HG03103 (cell line): Measurements from ENCODE around the gene VPS39.
"Not testable (repeated sequence)": the region's sequence is repeated elsewhere in the genome, so short reads cannot be mapped to it uniquely, and the experiment has no call there.

ENCODE experiments used
- ATAC-seq: cut with Tn5 transposase; IDR thresholded peaks from one replicate; pipeline ENCODE4 v1.9.1; 2021; ENCODE audit warnings: low read depth; ENCODE audit not compliant: unreplicated experiment

VPS39 gene, protein sequence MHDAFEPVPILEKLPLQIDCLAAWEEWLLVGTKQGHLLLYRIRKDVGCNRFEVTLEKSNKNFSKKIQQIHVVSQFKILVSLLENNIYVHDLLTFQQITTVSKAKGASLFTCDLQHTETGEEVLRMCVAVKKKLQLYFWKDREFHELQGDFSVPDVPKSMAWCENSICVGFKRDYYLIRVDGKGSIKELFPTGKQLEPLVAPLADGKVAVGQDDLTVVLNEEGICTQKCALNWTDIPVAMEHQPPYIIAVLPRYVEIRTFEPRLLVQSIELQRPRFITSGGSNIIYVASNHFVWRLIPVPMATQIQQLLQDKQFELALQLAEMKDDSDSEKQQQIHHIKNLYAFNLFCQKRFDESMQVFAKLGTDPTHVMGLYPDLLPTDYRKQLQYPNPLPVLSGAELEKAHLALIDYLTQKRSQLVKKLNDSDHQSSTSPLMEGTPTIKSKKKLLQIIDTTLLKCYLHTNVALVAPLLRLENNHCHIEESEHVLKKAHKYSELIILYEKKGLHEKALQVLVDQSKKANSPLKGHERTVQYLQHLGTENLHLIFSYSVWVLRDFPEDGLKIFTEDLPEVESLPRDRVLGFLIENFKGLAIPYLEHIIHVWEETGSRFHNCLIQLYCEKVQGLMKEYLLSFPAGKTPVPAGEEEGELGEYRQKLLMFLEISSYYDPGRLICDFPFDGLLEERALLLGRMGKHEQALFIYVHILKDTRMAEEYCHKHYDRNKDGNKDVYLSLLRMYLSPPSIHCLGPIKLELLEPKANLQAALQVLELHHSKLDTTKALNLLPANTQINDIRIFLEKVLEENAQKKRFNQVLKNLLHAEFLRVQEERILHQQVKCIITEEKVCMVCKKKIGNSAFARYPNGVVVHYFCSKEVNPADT

DNA sequence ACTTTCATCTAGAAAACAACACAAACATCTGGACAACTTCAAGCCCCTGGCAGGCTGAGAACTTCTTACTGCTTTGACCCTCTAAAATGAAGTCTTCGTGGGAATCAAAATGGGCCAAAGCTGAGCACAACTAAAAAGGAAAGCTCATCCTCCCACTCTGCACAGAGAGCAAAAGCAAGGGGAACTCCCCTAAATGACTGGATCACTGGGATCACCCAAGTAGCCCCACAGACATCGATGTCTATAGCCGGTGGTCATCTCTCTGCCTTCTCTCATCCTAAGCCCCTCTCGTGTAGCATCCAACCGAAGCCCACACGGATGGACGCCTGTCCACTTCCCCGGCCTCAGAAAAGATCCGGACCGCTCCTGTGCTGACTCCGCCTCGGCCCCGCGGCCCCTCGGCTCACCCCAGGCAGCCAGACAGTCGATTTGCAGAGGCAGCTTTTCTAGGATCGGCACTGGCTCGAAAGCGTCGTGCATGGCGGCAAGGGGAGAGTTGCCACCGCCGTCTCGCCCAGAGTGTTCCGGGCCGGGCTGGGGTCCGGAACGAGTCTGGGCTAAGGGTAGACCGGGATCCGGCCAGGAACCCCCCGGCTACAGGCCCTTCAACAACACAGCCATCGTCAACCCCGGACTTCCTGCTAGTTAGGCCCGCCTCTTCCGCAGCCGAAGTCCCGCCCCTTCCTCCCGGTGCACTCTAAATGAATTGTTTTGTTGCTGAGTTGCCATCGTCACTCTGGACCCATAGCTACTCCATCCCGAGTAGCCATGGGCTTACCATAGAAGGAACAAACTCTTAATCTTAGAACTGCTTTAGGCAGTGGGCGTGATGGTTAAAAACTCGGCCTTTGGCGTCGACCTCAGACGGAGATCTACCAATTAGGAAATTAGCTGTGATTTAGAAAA is at the start of gene VPS39:
Gene VPS39 (minus strand): TSS at position 631 of the 906 bp plus-strand sequence. CDS start 151 bp downstream, at position 480.
- ATAC-seq = peak; percentile 89

DNA sequence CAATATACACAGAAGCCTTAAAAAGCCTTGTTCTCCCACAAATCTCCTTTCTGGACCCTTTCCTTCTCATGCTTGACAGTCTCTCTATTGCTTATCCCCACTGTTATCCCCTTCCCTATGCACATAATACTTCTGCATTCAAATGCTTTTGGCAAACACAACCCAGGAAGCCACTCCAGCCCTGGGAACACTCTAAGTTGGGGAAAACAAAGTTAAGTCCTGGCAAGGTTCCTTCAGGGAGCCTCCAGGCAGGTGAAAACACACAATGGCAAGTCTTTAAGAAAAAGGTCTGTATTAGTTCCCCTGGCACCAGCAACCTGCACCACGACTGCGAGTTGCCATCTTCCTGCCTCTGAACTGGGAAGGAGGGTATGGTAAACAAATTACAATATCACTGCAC is 45.2 kb upstream of the VPS39 start:
- no peak for ATAC-seq

DNA sequence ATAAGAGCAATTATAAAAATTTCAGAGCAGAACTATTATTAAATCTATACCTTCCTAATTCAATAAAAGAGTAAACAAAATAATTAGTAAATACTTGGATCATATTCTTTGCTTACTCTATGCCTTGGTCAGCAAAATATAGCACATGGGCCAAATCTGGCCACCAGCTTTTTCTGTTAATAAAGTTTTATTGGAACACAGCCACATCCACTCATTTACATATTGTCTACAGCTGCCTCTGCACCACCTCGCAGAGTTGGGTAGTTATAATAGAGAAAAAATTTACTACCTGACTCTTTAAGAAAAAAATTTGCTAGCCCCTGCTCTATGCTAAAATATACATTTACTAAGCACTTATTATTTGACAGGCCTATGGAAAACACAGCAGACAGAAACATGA is 32.7 kb upstream of the VPS39 start:
- ATAC-seq = no peak

DNA sequence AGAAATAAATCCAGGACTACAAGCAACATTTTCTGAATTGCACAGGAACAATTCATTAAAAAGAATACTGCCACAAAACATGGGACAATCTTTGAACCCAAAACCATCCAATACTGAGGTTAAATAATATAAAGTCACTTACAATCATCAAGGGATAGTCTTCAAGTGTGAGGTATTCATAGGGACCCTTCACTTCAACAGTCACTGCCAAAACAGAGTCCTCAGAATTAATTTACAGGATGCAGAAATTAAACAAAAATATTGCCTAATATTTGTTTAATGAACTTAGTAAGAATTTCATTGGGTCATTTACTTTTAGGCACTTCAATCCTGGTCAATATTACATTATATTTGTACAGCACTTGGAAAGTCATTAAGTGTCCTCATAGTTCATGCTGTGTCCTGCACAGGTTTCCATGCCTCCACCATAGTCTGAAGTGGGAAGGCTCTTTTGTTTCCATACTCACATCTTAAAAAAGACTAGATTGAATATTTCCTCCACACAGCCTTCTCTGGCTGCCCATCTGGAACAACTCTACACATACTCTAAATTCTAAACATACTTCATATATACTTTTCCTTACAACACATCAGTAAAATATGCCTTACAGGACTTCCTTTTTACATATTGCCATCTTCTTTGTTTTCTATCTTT is 31.6 kb upstream of the VPS39 start:
- no peak for ATAC-seq

DNA sequence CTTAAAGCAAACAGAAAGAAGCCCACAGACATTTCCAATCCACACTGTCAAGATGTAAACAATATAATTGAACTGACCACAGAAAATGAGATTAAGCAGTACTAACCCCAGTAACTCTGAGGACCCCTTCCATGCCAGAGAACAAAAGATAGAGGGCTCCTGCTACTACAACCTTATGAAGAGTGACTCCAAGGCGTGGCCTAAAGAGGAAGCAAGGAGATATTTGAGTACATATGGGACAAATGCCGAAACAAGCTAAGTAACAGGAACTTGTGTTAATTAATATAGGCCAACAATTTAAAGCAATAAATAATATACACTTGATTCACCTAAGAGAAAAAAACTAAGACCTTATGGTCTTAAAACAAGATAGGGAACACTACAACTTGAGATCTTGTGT is 25.0 kb upstream of the VPS39 start:
- no peak for ATAC-seq

DNA sequence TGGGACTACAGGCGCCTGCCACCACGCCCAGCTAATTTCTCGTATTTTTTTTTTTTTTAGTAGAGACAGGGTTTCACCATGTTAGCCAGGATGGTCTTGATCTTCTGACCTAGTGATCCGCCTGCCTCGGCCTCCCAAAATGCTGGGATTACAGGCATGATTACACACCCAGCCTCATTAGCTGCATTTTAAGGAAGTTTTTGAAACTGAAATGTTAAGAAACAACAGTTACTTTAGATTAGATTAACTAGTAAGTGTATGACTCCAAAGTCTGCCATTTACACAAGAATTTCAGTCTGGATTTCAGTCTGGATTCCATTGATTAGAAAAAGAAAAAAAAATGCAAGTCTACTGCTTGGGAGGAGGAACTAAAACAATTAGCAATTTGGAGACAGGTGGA is 24.5 kb upstream of the VPS39 start:
- ATAC-seq = no peak

DNA sequence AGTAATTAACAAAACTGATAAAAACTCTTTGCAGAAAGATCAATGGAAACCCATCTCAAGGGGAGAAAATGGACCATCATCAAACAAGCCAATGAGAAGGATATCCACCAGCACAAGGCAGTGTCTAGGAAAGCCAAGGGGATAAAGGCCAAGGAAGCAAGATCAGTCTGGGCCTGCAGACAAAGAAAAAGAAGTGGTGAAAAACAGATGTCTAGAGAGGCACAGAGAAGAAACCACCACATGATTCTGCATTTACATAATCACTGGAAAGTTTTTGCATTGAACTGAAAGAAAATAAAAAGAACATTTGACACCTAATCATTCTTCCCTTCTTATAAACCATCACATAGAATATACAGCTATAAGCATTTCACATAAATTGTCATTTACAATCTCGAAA is 23.0 kb upstream of the VPS39 start:
- ATAC-seq = no peak

DNA sequence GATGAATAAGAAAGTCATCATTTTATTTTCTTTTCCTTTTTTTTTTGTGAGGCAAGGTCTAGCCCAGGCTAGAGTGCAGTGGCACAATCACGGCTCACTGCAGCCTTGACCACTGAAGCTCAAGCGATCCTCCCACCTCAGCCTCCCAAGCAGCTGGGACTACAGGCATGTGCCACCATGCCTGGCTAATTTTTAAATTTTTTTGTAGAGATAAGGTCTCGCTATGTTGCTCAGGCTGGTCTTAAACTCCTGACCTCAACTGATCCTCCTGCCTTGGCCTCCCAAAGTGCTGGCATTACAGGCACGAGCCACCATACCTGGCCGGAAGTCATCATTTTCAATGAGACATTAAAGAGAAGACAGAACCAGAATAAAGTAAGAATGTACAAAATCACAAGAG is 20.9 kb upstream of the VPS39 start:
- ATAC-seq = not testable (repeated sequence)

DNA sequence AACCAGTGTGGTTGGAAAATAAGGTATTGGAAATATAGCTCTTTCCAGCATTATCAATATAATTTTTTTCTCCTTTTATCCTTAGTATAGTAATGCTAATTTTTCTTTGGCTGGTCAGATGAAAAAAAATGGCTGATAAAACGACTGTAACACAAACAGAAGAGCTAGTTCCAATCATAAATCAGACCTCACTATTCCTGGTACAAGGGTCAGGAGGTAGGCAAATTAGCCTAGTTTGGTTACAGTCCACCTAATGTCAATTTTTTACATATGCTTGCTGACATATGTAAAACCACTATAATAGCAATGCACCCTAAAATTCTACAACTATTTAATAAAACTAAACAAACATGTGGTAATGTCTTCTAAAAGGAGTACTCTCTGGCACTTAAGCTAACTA is 19.9 kb upstream of the VPS39 start:
- ATAC-seq = no peak

DNA sequence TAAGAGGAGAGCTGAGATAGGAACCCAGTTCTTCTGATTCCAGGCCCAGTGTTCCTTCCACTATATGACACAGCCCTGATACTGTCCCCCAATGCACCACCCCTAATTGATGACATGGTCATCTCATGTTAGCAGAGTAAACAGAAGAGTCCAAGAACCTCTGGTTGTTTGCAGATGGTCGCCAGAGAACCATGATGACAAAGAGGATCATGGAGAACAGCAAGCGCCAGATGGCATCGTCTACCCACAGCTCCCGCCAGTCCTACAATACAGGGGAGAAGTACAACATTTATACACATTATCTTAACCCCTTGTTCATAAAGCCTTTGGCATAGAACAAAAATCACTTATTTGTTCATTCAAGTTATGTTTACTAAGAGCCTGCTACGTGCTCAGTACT is 18.5 kb upstream of the VPS39 start:
- ATAC-seq = no peak

DNA sequence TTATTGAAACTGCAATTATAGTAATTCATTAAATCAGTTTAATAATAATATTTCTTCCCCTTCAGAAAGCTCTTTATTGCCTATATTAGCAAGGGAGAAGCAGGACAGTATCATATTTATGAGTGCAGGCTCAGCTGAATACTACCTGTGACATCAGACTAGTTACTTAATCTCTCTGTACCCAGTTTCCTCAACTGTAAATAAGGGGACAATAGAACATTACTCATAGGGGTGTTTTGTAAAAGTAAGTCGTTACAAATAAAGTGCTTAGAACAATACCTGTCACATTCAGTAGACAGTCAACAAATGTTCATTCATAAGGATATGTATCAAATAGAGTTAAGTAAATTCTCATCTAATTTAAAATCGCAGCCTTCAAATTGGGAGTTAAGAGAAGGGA is 12.1 kb upstream of the VPS39 start:
- ATAC-seq = no peak

DNA sequence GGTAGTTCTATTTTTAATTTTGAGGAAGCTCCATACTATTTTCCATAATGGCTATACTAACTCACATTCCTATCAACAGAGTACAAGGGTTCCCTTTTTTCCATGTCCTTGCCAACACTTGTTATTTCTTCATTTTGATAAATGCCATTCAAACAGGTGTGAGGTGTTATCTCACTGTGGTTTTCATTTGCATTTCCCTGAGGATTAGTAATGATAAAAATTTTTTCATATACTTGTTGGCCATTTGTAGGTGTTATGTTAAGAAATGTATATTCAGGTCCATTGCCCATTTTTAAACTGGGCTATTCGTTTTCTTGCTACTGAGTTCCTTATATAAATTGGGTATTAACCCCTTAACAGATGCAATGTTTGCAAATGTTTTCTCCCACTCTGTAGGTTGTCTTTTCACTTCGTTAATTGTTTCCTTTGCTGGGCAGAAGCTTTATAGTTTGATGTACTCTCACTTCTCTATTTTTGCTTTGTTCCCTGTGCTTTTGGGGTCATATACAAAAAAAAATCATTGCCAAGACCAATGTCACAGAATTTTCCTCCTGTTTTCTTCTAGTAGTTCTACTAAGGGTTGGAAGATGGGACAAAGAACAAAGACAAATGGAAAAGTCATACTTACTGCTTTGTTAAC is 11.0 kb upstream of the VPS39 start:
- ATAC-seq = no peak

DNA sequence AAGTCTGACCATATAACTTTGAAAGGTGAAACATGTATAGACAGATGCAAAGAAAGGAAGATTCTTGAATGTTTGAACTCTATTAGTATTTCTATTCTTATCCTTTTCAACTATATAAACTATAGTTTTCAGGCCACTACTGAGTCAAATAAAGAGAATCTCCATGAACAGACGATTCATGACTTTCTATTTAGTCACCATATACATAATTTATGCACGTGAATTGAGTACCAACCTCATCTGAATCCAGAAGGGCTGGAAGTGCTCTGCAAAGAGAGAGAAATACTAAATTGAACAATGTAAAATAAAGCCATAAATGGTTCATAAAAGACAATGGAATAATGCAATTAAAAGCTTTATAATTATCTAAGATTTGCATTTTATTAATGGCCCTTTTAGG is 9.5 kb upstream of the VPS39 start:
- ATAC-seq = no peak

DNA sequence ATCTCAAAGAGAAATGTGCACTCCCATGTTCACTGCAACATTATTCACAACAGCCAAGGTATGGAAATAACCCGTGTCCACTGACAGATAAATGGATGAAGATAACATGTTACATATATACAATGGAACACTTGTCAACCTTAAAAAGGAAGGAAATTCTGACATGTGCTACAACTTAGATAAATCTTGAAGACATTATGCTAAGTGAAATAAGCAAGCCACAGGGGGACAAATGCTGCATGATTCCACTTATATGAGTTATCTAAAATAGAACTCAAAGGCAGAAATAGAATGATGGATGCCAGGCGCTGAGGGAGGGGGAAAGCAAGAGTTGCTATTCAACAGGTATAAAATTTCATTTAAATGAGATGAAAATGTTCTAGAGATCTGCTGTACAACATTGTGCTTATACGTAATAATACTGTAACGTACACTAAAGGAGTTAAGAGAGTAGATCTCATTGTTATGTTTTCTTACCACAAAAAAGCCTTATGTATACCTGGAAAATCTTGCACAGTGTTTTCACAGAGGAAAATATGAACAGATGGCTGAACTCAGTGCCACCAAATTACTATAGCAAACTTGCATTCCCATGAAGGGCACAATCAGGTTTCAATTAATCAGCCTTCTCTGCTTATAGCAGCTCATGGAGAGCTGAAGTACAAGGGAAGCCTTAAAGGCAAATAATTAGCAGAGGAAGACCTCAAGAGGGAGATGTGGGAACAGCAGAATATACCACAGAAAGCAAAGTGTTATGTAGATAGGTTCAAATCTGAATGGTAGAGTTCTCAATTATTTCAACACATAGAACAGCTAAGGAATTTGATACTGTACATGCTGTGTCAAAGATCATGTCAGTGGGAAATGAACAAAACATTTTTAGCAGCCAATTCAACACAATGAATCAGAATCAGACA is 8.1 kb upstream of the VPS39 start:
- ATAC-seq = no peak

DNA sequence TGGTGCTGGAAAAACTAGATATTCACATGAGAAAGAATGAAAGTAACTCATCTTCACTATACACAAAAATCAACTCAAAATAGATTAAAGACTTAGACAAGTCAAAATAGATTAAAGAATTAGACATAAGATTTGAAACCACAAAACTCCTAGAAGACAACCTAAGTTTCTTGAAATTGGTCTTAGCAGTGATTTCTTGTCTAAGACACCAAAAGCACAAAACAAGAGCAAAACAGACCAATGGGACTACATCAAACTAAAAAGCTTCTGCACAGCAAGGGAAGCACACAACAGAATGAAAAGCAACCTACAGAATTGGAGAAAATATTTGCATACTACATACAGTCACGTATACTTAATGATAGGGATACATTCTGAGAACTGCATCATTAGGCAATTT is 6.5 kb upstream of the VPS39 start:
- ATAC-seq = no peak

DNA sequence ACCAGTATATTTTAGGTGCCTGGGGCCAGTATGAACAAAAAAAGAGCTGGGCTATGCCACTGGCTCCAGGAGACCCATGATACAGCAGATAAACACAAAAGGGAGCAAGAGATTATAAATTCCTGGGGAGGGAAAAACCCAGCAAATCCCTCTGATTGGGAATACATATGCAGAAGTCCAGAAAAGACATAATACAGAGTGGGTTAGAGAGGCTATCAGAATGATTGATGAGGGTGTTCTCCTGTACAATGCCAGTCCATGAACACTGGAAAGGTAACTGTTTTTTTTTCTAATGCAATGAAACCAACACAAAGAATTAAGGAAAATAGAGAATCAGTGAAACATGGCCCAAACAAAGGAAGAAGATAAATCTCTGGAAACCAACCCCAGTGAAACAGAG is 5.4 kb upstream of the VPS39 start:
- ATAC-seq = no peak

DNA sequence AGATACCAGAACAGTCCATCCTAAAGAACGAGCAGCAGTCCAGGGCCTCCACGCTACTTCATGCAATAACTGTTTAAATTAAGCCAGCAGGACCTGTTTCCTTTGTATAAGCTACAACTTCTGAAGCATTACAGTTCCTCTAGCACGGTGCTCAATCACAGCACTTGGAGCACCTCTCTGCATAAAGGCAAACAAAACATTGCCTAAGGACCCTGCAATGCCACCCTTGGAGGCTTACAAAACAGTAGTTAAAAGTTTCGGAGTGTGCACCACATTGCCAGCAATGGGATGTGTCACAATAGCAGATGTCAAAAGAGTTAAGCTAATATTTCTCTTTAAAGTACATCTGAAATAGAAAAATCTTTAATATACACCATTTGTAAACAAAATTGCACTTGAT is 2.6 kb upstream of the VPS39 start:
- no peak for ATAC-seq

DNA sequence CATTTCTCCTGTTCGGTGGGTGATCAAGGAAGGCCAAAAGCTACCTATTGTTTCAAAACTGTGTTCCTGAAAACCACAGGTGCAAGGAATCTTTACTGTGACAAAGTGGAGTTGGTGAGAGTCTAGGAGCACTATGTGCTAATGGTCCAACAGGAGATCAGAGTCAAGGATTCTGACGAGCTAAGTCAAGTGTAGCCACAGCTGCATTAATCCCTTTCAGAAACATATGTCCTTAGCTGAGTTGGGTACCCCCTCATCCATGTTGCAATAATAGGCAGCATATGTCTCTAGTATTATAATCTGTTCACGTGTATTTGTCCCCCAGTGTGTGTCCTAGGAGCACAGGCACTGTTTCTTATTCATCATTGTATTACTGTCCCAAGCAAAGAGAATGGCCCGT is 1.7 kb downstream of the VPS39 start:
- ATAC-seq = no peak

DNA sequence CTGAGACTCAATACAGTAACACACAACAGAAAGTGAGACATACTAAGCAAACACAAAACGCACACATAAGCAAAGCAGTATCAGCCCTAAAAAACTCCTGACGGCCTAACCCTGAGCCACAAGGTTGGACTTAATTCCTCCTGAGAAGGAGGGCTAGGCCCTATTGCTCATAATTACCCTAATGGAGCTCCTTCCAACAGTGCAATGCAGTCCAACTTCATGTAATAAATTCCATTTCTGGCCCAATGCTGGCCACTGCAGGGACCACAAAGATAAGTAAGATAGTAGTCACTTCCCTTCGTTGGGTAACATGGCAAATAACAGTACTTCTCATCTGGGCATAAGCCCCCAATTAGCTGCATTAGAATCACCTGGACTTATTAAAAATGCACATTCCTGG is 4.2 kb downstream of the VPS39 start:
- no peak for ATAC-seq
